HG03342 (cell line): ENCODE measurements around the gene GZF1.
A peak's percentile ranks its signal among the peaks of the same experiment; 100 is the strongest.
"Not testable (repeated sequence)": the region's sequence is repeated elsewhere in the genome, so short reads cannot be mapped to it uniquely, and the experiment has no call there.

Experiments used
- ATAC-seq: cut with Tn5 transposase; IDR thresholded peaks from one replicate; pipeline ENCODE4 v1.9.1; 2021; ENCODE audit warnings: mild to moderate bottlenecking, moderate library complexity; ENCODE audit not compliant: unreplicated experiment

GZF1 gene

GRCh38 chr20:23344336-23344735, 17.6 kb upstream of the GZF1 start:
- ATAC-seq, result no peak

- ATAC-seq, result no peak
These were observed 16.0 kb upstream of the GZF1 start for GRCh38 chr20:23346002-23346401.

- no peak for ATAC-seq
These were observed 14.2 kb upstream of the GZF1 start for GRCh38 chr20:23347791-23348190.

GRCh38 chr20:23348510-23348909, 13.5 kb upstream of the GZF1 start:
- not testable (repeated sequence) for ATAC-seq

- ATAC-seq, result peak; percentile 45
These were observed 12.4 kb upstream of the GZF1 start for GRCh38 chr20:23349338-23350195.

GRCh38 chr20:23350196-23350903, 11.6 kb upstream of the GZF1 start, which contains the start of gene NXT1:
Gene NXT1, plus strand, starts transcription at chr20:23350791. Its CDS starts 3,251 bp downstream, at chr20:23354042.
- ATAC-seq, result peak; percentile 80

- peak; percentile 26 for ATAC-seq
These were observed 10.8 kb upstream of the GZF1 start for GRCh38 chr20:23350904-23351838.

GRCh38 chr20:23356203-23356602, 5.8 kb upstream of the GZF1 start:
- no peak for ATAC-seq

- peak; percentile 74 for ATAC-seq
These were observed 4.0 kb upstream of the GZF1 start for GRCh38 chr20:23357767-23358562.

GRCh38 chr20:23358563-23358906, 3.4 kb upstream of the GZF1 start:
- ATAC-seq, result no peak

- ATAC-seq, result no peak
These were observed 2.9 kb upstream of the GZF1 start for GRCh38 chr20:23358923-23359593.

GRCh38 chr20:23360531-23360930, 1.5 kb upstream of the GZF1 start:
- no peak for ATAC-seq

- ATAC-seq, result no peak
These were observed 885 bp upstream of the GZF1 start for GRCh38 chr20:23361119-23361475.

- ATAC-seq, result peak; percentile 10
These were observed 642 bp downstream of the GZF1 start for GRCh38 chr20:23362392-23363256.

GRCh38 chr20:23363257-23363649, 1.3 kb downstream of the GZF1 start:
- no peak for ATAC-seq

GRCh38 chr20:23365390-23366165, 3.6 kb downstream of the GZF1 start:
- no peak for ATAC-seq

- ATAC-seq, result no peak
These were observed 4.4 kb downstream of the GZF1 start for GRCh38 chr20:23366384-23366783.

- no peak for ATAC-seq
These were observed 5.8 kb downstream of the GZF1 start for GRCh38 chr20:23367770-23368169.
